ENCODE data around the gene FBXO34.

Gene FBXO34

DNA sequence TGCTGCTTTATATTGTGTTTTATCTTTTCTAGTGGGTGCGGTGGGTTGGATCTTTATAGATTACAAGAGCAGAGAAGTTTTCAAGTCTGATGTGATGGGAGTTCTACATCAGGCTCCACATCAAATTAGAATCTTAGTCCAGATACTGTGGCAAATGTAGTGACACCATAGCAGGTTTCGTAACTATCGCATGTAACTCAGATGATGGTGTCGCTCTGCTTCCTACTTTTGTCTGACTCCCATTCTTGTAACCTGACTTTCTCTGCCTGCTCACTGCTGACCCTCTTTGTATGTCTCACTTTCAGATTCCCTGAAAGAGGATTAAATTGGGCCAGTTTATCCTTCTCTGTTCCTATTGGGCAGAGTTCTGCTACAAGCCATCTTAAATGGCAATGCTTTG is 22.8 kb upstream of the FBXO34 start:
- no peak overlapping the region for H3K4me3 ChIP-seq (ENCODE audit: control insufficient read depth, low read depth, low read length)
- TF ChIP-seq, protein P1, sequence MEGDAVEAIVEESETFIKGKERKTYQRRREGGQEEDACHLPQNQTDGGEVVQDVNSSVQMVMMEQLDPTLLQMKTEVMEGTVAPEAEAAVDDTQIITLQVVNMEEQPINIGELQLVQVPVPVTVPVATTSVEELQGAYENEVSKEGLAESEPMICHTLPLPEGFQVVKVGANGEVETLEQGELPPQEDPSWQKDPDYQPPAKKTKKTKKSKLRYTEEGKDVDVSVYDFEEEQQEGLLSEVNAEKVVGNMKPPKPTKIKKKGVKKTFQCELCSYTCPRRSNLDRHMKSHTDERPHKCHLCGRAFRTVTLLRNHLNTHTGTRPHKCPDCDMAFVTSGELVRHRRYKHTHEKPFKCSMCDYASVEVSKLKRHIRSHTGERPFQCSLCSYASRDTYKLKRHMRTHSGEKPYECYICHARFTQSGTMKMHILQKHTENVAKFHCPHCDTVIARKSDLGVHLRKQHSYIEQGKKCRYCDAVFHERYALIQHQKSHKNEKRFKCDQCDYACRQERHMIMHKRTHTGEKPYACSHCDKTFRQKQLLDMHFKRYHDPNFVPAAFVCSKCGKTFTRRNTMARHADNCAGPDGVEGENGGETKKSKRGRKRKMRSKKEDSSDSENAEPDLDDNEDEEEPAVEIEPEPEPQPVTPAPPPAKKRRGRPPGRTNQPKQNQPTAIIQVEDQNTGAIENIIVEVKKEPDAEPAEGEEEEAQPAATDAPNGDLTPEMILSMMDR (conservative IDR thresholded peaks at IDR 0.05; ENCODE audit: control insufficient read depth, insufficient read depth, low read depth, low read length): no peak
- DNase-seq (ENCODE audit: low read depth): no peak

DNA sequence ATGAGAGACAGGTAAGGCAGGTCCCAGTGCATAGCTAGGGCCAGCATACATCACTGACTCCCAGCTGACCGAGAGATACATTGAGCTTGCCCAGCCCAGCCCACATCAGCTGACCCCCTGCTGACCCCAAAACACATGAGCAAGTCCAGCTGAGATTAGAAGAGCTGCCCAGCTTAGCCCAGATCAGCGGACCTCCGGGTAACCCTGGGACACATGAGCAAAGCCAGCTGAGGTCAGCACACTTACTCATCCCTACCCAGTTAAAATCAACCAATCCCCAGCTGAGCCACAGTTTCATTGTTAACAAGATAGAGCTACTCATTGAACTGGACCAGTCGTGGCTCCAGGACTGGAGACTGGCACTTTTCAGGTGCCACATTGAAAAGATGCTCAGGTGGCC is 21.8 kb upstream of the FBXO34 start:
- peak; percentile 81 for DNase-seq (ENCODE audit: low read depth)

DNA sequence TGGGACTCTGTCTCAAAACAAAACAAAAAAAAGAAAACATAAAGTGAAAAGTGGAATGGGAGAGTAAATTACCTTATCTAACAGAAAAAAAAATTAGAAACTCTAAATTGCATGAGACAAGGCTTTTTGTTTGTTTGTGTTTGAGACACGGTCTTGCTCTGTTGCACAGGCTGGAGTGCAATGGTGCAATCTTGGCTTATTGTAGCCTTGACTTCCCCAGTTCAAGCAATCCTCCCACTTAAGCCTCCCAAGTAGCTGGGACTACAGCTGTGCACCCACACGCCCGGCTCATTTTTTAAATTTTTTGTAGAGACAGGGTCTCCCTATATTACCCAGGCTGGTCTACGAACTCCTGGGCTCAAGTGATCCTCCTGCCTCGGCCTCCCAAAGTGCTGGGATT is 17.9 kb upstream of the FBXO34 start:
- TF ChIP-seq, protein P1 (conservative IDR thresholded peaks at IDR 0.05; ENCODE audit: control insufficient read depth, insufficient read depth, low read depth, low read length): no peak
- no peak overlapping the region for H3K4me3 ChIP-seq (ENCODE audit: control insufficient read depth, low read depth, low read length)
- no peak for DNase-seq (ENCODE audit: low read depth)

More for the DNA sequence above, 21.8 kb upstream of the FBXO34 start:
- H3K4me3 ChIP-seq (ENCODE audit: control insufficient read depth, low read depth, low read length): no peak overlapping the region
- TF ChIP-seq, protein P1 (conservative IDR thresholded peaks at IDR 0.05; ENCODE audit: control insufficient read depth, insufficient read depth, low read depth, low read length): no peak

DNA sequence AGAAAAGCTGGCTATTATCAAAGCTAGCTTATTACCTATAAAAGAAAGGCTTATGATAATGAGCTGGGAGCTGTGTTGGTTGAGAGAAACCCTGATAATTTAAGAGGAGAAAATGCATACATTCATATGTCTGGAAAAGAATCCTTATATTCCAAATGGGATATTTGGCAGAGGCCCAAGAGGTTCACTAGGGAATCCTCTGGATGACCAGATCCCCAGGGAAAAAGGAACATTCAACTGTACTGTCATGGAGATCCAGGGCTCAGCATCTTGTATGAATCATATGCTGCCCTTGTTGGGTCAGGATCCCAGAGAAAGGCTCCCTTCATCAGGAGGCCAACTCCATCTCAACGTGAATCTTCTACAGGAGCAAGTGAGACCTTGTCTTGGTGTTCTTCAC is 16.6 kb upstream of the FBXO34 start:
- TF ChIP-seq, protein P1 (conservative IDR thresholded peaks at IDR 0.05; ENCODE audit: control insufficient read depth, insufficient read depth, low read depth, low read length): no peak
- no peak overlapping the region for H3K4me3 ChIP-seq (ENCODE audit: control insufficient read depth, low read depth, low read length)
- DNase-seq (ENCODE audit: low read depth): no peak

DNA sequence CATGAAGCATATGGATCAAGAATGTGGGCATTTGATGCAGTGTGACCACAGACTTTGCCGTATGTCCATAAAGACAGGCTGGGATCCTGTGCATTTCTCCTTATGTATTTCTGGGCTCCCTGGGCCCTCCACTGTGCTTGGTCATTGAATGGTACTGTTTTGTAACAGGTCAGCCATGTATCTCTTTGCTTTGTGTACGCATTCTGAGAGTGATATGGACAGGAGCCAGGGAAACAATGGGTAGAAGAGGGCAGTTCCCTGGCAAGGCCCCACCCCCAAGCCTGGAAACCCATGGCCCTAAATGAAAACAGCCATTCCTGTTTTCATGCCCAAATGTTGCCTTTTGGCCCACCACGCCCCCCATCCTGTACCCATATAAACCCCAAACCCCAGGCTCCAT is 15.2 kb upstream of the FBXO34 start:
- TF ChIP-seq, protein P1 (conservative IDR thresholded peaks at IDR 0.05; ENCODE audit: control insufficient read depth, insufficient read depth, low read depth, low read length): no peak
- DNase-seq (ENCODE audit: low read depth): no peak
- H3K4me3 ChIP-seq (ENCODE audit: control insufficient read depth, low read depth, low read length): no peak overlapping the region

DNA sequence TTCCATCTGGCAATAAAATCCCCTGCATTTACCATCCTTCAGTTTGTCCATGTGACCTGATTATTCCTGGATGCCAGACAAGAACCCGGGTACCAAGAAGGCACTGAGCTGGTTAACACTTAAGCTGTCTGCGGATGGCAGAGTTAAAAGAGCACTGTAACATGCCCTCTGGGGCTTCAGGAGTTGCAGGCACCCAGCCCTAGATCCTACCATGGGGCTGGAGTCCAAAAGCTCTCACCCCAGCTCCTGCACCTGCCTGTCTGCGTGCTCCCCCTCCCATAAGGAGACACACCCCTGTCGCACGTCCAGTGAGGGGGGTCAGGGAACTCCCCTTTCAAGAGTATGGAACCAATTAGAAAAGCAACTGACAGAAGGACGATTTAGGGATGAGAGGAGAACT is 14.6 kb upstream of the FBXO34 start:
- H3K4me3 ChIP-seq (ENCODE audit: control insufficient read depth, low read depth, low read length): no peak overlapping the region
- DNase-seq (ENCODE audit: low read depth): no peak
- TF ChIP-seq, protein P1 (conservative IDR thresholded peaks at IDR 0.05; ENCODE audit: control insufficient read depth, insufficient read depth, low read depth, low read length): no peak

DNA sequence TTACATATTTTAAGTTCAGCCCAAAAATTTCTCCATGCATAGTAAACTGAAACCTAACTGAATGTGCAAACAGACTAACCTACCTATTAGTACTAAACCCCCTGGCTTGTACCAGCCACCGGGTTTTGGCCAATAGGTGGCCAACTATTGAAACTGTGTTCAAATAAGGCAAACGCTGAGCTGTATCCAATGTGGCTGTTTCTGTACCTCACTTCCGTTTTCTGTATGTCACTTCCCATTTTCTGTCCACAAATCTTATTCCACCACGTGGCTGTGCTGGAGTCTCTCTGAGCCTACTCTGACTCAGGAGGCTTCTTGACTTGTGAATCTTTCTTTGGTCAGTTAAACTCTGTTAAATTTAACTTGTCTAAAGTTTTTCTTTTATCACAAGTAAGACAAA is 6.0 kb upstream of the FBXO34 start:
- H3K4me3 ChIP-seq (ENCODE audit: control insufficient read depth, low read depth, low read length): no peak overlapping the region
- TF ChIP-seq, protein P1 (conservative IDR thresholded peaks at IDR 0.05; ENCODE audit: control insufficient read depth, insufficient read depth, low read depth, low read length): no peak
- no peak for DNase-seq (ENCODE audit: low read depth)
